Heart left ventricle (tissue), 16 donors: ENCODE measurements around the gene LAMB2. TPM values are rescaled to one million over a fixed set of nuclear protein-coding genes. Genes with fewer than 3 reads are reported as not detected.

ENCODE experiments used
- ATAC-seq, 4 donors: fragments of 200-7000 bp; cut with Tn5 transposase; one replicate each; pipeline ENCODE4 v1.9.1; 2020 to 2022; ENCODE audit warnings: moderate library complexity in 4 of 4, mild to moderate bottlenecking in 3 of 4, moderate number of reproducible peaks in 1 of 4
- DNase-seq, 5 donors: peaks; one replicate each; pipeline ENCODE4 v3.0.0-alpha.2; 2020
- H3K27ac ChIP-seq, 12 donors: fragments of 200-600 bp; sonication (generic) in 4 of 12; one replicate each; pipeline versions ENCODE4 v1.5.0 to v1.8.0; 2016 to 2022; ENCODE audit warnings: mild to moderate bottlenecking in 2 of 12
- H3K27me3 ChIP-seq, 9 donors: fragments of 200-600 bp; sonication (generic) in 2 of 9; one replicate each; pipeline versions ENCODE4 v1.5.1 to v1.8.0; 2016 to 2022; ENCODE audit warnings: mild to moderate bottlenecking in 3 of 9
- H3K36me3 ChIP-seq, 9 donors: fragments of 200-600 bp; sonication (generic) in 2 of 9; one replicate each; pipeline versions ENCODE4 v1.5.0 to v1.8.0; 2018 to 2022; ENCODE audit warnings: mild to moderate bottlenecking in 2 of 9
- H3K4me1 ChIP-seq, 12 donors: fragments of 200-600 bp; sonication (generic) in 4 of 12; one replicate each; pipeline versions ENCODE4 v1.5.0 to v1.8.0; 2016 to 2022; ENCODE audit warnings: mild to moderate bottlenecking in 3 of 12
- H3K4me3 ChIP-seq, 12 donors: fragments of 200-600 bp; sonication (generic) in 4 of 12; one replicate each; pipeline versions ENCODE4 v1.5.0 to v1.8.0; 2017 to 2022; ENCODE audit warnings: mild to moderate bottlenecking in 9 of 12, moderate library complexity in 4 of 12
- H3K9me3 ChIP-seq, 12 donors: fragments of 200-600 bp; sonication (generic) in 4 of 12; one replicate each; pipeline versions ENCODE4 v1.5.0 to v1.8.0; 2016 to 2022; ENCODE audit warnings: mild to moderate bottlenecking in 1 of 12
- POLR2A ChIP-seq, 2 donors: fragments of 450-650 bp; IDR thresholded peaks; one replicate each; pipeline ENCODE4 v1.6.1; 2017; ENCODE audit warnings: antibody characterized with exemption in 2 of 2, mild to moderate bottlenecking in 2 of 2, moderate library complexity in 2 of 2
- WGBS, 4 donors: extraction: QIAGEN DNeasy Blood & Tissue Kit in 2 of 4; methylation state at CpG; one replicate each; pipeline versions ENCODE4 v1.1.5 to v1.1.7; 2013 to 2018; 5-methylcytosine and 5-hydroxymethylcytosine counted together
- intact Hi-C, 10 donors: fragments of 100-400 bp; cut with DNase I; formaldehyde crosslinking; loops; one replicate each; pipeline versions ENCODE4 v1.11.1 to v1.14.2; 2022
- polyA plus RNA-seq, 2 donors: library from polyadenylated mRNA; stranded (reverse); fragments of 200-250 nt; gene quantifications; one replicate each; pipeline ENCODE4 v1.2.3, GENCODE V29; 2013
- total RNA-seq, 9 donors: library from RNA; depleted of rRNA in 2 of 9; stranded (reverse); fragments of >200 nt in 2 of 9; fragmentation: NEBNext Ultra II Directional in 3 of 9; extraction: Animal tissue kit (Norgen Biotek cat#: 25700) in 3 of 9; gene quantifications; one replicate each; pipeline versions ENCODE4 v1.1.0 to v1.2.4, GENCODE V29; 2016 to 2023
- TF ChIP-seq, protein P1 (sequence below), 12 donors: fragments of 200-600 bp; sonication (generic) in 4 of 12; IDR thresholded peaks; one replicate each; pipeline versions ENCODE4 v1.5.0 to v1.8.0; 2018 to 2022; ENCODE audit warnings: antibody characterized with exemption in 12 of 12, mild to moderate bottlenecking in 5 of 12
- donor health status: ischemic (EF 13 %, LVEDD 7.1; RV severe dilation, severe dysfunction).
- donor health status: healthy with polysubstance abuse.
- donor health status: DM: no; HTN: yes; CAD: no.
- donor health status: DM: no; HTN: no; CAD: no.
- donor health status: ischemic (EF 25% LVEDD 6.9; RV normal size, moderate dysfunction).
- donor health status: ischemic (EF 25% LVEDD 5.7; RV mildly dilated, moderate dysfunction).
- donor health status: healthy.
- donor health status: DM: yes; HTN: yes; CAD: no.
- donor health status: ischemic (EF 35%, LVEDD 5.7; RV mildly dilated, moderate dysfunction).
- donor health status: nonischemic (EF 11% LVEDD 7.7; RV severe dilation, severe dysfunction).
- donor health status: DM: yes; HTN: yes; CAD: no.
- donor health status: PGD.
- donor health status: ischemic (EF 29% LVEDD 5.4; RV normal size, mild dysfunction).
- donor health status: nonischemic (EF 23%, LVEDD 6.1; RV moderate dilation, normal function).

The LAMB2 gene
- total and polyA plus RNA-seq, 11 donors, result 290 to 1,265 (median 769) TPM

DNA sequence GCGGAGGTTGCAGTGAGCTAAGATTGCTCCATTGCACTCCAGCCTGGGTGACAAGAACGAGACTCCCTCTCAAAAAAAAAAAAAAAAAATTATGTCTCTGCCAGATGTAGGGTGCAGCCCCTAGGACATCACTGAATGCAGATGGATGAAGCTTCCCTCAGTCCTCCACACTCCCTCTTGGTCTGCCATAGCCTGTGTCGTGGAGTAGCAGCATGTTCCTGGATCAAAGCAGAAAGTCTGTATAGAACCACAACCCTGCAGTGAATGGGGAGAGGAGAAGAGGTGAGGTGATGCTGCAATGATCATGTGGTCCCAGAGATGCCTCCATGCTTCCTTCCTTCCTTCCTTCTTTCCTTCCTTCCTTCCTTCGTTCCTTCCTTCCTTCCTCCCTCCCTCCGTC, 15.3 kb upstream of the LAMB2 start:
- DNase-seq (no peak), ATAC-seq (no peak)
- H3K36me3 ChIP-seq, result no peaks in the 10 kb centered on the region
- H3K9me3 ChIP-seq, result no peaks in the 10 kb centered on the region
- no peak overlapping the region for H3K4me3 ChIP-seq
- no peaks in the 10 kb centered on the region for H3K4me1 ChIP-seq
- H3K27ac ChIP-seq, result no peak overlapping the region
- intact Hi-C loops, result no loop called here
- no peaks in the 10 kb centered on the region for H3K27me3 ChIP-seq
- WGBS, 4 donors, result 74 to 82% (median 77%) methylated on average over 5 of the region's 5 CpGs
- TF ChIP-seq, protein P1, sequence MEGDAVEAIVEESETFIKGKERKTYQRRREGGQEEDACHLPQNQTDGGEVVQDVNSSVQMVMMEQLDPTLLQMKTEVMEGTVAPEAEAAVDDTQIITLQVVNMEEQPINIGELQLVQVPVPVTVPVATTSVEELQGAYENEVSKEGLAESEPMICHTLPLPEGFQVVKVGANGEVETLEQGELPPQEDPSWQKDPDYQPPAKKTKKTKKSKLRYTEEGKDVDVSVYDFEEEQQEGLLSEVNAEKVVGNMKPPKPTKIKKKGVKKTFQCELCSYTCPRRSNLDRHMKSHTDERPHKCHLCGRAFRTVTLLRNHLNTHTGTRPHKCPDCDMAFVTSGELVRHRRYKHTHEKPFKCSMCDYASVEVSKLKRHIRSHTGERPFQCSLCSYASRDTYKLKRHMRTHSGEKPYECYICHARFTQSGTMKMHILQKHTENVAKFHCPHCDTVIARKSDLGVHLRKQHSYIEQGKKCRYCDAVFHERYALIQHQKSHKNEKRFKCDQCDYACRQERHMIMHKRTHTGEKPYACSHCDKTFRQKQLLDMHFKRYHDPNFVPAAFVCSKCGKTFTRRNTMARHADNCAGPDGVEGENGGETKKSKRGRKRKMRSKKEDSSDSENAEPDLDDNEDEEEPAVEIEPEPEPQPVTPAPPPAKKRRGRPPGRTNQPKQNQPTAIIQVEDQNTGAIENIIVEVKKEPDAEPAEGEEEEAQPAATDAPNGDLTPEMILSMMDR (IDR thresholded peaks at IDR 0.05), result no peak
- TF ChIP-seq POLR2A (IDR thresholded peaks at IDR 0.05), result no peak

DNA sequence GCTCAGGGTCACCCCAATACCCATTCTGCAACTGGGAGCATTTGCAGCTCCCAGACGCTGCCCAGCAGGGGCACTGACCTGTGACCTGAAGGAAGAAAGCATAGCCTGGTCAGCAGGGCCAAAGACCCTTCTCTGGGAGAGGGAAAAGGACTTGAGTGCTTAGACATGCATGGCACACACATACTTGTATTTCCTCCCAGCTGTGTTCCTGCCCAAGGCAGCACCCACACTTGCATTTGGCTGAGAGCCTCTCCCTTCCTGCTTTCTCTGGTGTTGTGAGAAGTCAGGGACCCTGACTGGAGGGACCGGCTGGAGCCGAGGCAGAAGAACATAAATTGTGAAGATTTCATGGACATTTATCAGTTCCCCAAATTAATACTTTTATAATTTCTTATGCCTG, 7.2 kb upstream of the LAMB2 start:
- ATAC-seq (no peak), DNase-seq (no peak)
- no peak for TF ChIP-seq POLR2A (IDR thresholded peaks at IDR 0.05)
- TF ChIP-seq, protein P1 (IDR thresholded peaks at IDR 0.05), result no peak
- Histone ChIP-seq H3K27me3 (no peaks in the 10 kb centered on the region), H3K36me3 (no peaks in the 10 kb centered on the region), H3K27ac (no peak overlapping the region), H3K4me3 (no peak overlapping the region), H3K9me3 (peaks cover 0 to 4% (median 0%) of the 10 kb centered on the region in 12 donors), H3K4me1 (no peaks in the 10 kb centered on the region)
- WGBS, 4 donors, result 56 to 76% (median 68%) methylated on average over 3 of the region's 3 CpGs
- intact Hi-C loops, result no loop called here

DNA sequence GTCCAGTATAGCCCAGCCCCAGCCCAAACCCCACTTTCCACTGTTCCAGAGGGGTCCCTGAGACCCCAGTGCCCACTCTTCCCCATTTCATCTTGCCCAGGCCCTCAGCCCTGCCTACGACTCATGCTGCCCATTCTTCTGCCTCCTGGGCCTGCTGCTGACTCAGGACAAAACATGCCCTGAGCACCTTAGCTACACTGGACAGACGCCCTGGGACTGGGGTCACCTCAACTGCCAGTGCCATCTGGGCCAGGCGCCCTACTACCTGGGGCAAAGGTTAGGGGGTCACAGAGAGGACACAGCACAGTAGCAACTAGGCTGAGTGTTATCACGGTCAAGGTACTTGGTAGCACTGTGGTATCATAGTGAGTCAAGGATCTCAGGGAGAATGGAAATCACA, 2.6 kb upstream of the LAMB2 start:
- 90 to 91% (median 91%) methylated on average over 4 of the region's 4 CpGs for WGBS, 4 donors
- intact Hi-C loops, result loop anchor here in 1 of 10 donors (10.0 kb wide), 1 partner anchor 539 kb away; the partner anchor contains the start of gene APEH
- Histone ChIP-seq H3K36me3 (peaks cover 0 to 8% (median 4%) of the 10 kb centered on the region in 9 donors), H3K27me3 (no peaks in the 10 kb centered on the region), H3K4me1 (peaks cover 8 to 31% (median 22%) of the 10 kb centered on the region in 12 donors), H3K27ac (no peak overlapping the region), H3K4me3 (no peak overlapping the region), H3K9me3 (no peaks in the 10 kb centered on the region)
- DNase-seq (no peak), ATAC-seq (no peak)
- TF ChIP-seq, protein P1 (IDR thresholded peaks at IDR 0.05), result no peak
- TF ChIP-seq POLR2A (IDR thresholded peaks at IDR 0.05), result no peak

DNA sequence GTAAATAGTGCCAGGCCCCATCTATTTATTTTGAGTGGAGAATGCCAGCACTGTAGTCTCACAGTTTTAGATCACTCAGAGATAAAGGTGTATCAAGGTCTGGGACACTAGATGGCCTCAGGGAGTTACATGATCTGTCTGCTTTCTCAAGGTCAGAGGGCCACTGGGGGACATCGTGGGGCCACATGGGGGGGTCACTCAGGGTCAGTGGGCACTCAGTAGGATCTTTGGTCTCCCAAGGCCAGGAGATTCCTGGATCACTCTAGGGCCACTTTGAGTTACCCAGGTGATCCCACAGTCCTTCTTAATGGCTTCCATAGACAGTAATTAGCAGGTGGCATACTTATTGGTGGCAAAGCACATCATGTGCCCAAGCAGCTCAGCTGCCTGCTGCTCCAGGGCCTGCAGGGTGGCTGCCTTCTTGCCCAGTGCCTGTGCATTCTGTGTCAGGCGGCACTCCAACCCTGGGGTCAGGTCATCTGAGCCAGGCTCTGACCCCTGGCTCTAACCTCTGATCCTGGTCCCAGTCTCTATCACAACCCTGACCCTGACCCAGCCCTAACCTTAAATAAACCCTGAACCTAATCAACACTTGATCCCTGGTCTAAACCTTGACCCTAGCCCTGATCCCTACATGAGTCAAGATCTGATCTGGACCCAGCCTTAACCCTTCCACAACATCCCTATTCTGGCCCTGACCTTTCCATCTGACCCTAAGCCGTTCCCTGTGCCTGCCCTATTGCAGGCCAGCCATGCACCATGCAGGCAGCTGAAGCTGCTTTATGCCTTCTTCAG, 1.8 kb upstream of the LAMB2 start:
- peaks cover 0 to 16% (median 13%) of the 10 kb centered on the region in 9 donors for H3K36me3 ChIP-seq
- no peak for DNase-seq
- peak overlapping the region in 5 of 12 donors; percentile 77 to 90 (median 84) for H3K4me3 ChIP-seq
- H3K27me3 ChIP-seq, result no peaks in the 10 kb centered on the region
- H3K4me1 ChIP-seq, result peaks cover 8 to 40% (median 30%) of the 10 kb centered on the region in 12 donors
- TF ChIP-seq, protein P1 (IDR thresholded peaks at IDR 0.05), result peak in 1 of 12 donors; percentile 15
- TF ChIP-seq POLR2A (IDR thresholded peaks at IDR 0.05), result no peak
- no peak for ATAC-seq
- no peaks in the 10 kb centered on the region for H3K9me3 ChIP-seq
- WGBS, 4 donors, result 60 to 79% (median 64%) methylated on average over 2 to 3 of the region's 3 CpGs
- H3K27ac ChIP-seq, result peak overlapping the region in 11 of 12 donors; percentile 87 to 99 (median 94)
- intact Hi-C loops, result loop anchor here in 3 of 10 donors (5.0 to 10.0 kb wide), 3 partner anchors 33 to 540 kb away; partner anchors contain the start of genes KLHDC8B (in 2 of the 3), APEH (in 1 of the 3) and CCDC71 (in 1 of the 3)
